Bronchial epithelial cell (primary cell): ENCODE results near the gene TESK2. TPM values are rescaled to one million over a fixed set of nuclear protein-coding genes. Genes with fewer than 3 reads are reported as not detected.

ENCODE experiments used
- DNase-seq: peaks from one replicate; pipeline ENCODE4 v3.0.0-alpha.2; 2010; ENCODE audit warnings: low read depth
- FAIRE-seq: peaks from 2 replicates; lab custom pipeline; 2011; peaks lifted over from hg19 to GRCh38; lab: Jason Lieb, UNC
- H3K27me3 ChIP-seq: 2 replicates; pipeline ENCODE4 v1.5.1; 2011; ENCODE audit warnings: low read length; ENCODE audit not compliant: control insufficient read depth, insufficient read depth
- H3K36me3 ChIP-seq: 2 replicates; pipeline ENCODE4 v1.5.1; 2011; ENCODE audit warnings: low read length; ENCODE audit not compliant: control insufficient read depth, insufficient read depth
- H3K4me3 ChIP-seq: 2 replicates; pipeline ENCODE4 v1.5.1; 2011; ENCODE audit warnings: mild to moderate bottlenecking, low read depth, low read length, control low read depth
- total RNA-seq: library from RNA; depleted of rRNA; stranded (reverse); fragments of >200 nt; gene quantifications from 2 replicates; pipeline ENCODE4 v1.2.1, GENCODE V29; 2014
- TF ChIP-seq, protein P1 (sequence below): IDR thresholded peaks from 2 replicates; pipeline ENCODE4 v1.5.1; 2011; ENCODE audit warnings: mild to moderate bottlenecking, moderate library complexity, low read length, control low read depth, inconsistent platforms; ENCODE audit not compliant: insufficient read depth, severe bottlenecking

TESK2 gene
- total RNA-seq, 1 donor from 2014 or later = 1.6 TPM

DNA sequence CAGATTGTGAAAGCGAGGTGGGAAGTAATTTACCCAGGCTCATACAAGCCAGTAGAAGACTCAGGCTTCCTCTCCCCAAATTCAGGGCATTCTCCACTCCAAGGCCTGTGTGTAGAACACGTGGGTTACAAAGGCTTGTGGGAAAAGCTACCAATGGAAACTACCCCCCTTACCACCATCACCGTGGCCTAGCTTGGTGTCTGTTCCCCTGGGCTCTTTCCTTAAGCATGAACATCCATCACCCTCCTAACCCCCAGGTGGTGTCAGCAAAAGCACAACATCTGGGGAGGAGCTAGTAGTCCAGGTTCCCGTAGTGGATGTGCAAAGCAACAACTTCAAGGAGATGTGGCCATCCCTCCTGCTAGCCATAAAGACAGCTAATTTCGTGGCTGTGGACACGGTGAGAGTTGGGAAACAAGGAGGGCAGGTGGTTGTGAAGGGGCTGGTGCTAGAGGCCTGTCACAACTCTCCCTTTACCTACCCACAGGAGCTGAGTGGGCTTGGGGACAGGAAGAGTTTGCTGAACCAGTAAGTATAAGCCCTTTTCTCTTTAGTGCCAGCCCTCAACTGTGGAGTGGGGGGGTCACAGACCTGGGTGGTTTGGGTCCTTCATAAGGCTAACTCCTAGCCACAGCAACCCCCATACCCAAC, 150.0 kb downstream of the TESK2 start:
- DNase-seq = no peak
- H3K27me3 ChIP-seq = no peaks in the 10 kb centered on the region
- H3K4me3 ChIP-seq = peak overlapping the region; percentile 66
- no peak for FAIRE-seq
- TF ChIP-seq, protein P1, sequence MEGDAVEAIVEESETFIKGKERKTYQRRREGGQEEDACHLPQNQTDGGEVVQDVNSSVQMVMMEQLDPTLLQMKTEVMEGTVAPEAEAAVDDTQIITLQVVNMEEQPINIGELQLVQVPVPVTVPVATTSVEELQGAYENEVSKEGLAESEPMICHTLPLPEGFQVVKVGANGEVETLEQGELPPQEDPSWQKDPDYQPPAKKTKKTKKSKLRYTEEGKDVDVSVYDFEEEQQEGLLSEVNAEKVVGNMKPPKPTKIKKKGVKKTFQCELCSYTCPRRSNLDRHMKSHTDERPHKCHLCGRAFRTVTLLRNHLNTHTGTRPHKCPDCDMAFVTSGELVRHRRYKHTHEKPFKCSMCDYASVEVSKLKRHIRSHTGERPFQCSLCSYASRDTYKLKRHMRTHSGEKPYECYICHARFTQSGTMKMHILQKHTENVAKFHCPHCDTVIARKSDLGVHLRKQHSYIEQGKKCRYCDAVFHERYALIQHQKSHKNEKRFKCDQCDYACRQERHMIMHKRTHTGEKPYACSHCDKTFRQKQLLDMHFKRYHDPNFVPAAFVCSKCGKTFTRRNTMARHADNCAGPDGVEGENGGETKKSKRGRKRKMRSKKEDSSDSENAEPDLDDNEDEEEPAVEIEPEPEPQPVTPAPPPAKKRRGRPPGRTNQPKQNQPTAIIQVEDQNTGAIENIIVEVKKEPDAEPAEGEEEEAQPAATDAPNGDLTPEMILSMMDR = no peak
- peaks cover 10% of the 10 kb centered on the region for H3K36me3 ChIP-seq

DNA sequence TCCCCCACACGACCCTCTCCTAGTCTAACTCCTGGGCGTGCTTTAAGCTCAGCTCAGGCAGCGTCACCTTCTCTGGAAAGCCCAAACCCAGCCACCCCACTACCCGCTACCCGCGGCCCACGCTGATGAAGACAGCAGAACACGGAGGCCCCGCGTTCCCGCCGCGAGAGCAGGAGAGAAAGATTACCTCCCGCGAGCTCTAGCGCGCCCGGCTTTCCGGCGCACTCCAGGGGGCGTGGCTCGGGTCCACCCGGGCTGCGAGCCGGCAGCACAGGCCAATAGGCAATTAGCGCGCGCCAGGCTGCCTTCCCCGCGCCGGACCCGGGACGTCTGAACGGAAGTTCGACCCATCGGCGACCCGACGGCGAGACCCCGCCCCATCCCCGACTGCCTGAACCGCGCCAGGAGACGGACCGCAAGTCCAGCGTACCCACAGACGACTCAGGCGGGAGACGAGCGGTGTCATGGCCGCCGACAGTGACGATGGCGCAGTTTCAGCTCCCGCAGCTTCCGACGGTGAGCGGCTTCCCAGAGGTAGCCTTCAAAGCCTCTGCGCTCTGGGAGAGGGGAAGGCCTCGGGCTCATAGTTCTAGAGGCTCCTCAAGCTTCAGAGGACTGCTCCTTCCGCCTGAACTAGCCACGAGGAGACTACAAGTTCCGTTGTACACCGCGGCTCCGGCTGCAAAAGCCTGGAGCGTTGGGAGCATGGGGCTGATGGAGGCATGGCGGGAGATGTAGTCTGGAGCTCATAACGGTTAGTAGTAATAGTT, 151.0 kb downstream of the TESK2 start, which contains the start of the genes MUTYH and TOE1:
Gene MUTYH (minus strand): TSS at position 652 of the 770 bp plus-strand sequence. CDS start 5,935 bp downstream, outside the sequence.
Gene TOE1 (plus strand): TSS at position 382 of the 770 bp plus-strand sequence. CDS start 83 bp downstream, at position 465.
- H3K36me3 ChIP-seq = peaks cover 10% of the 10 kb centered on the region
- peak within 1 kb of the TSS; percentile 66 for H3K4me3 ChIP-seq
- FAIRE-seq (no peak), DNase-seq (peak; percentile 78)
- TF ChIP-seq, protein P1 = no peak
- no peaks in the 10 kb centered on the region for H3K27me3 ChIP-seq

GRCh38 chr1:45337630-45338325, 153.2 kb downstream of the TESK2 start:
- TF ChIP-seq, protein P1 = no peak
- no peak for FAIRE-seq
- Histone ChIP-seq H3K36me3 (peaks cover 9% of the 10 kb centered on the region), H3K4me3 (no peak overlapping the region), H3K27me3 (no peaks in the 10 kb centered on the region)
- DNase-seq = no peak

- FAIRE-seq = no peak
- peak; percentile 41 for DNase-seq
- TF ChIP-seq, protein P1 = no peak
- Histone ChIP-seq H3K27me3 (no peaks in the 10 kb centered on the region), H3K36me3 (no peaks in the 10 kb centered on the region), H3K4me3 (no peak overlapping the region)
These were observed 155.1 kb downstream of the TESK2 start for GRCh38 chr1:45335855-45336324.

GRCh38 chr1:45334308-45335245, 156.4 kb downstream of the TESK2 start:
- no peak overlapping the region for H3K4me3 ChIP-seq
- no peaks in the 10 kb centered on the region for H3K36me3 ChIP-seq
- DNase-seq = no peak
- TF ChIP-seq, protein P1 = no peak
- no peak for FAIRE-seq
- H3K27me3 ChIP-seq = no peaks in the 10 kb centered on the region
